Occipital lobe (tissue), 2 donors: Measurements from ENCODE around the gene GRIK3. TPM values are rescaled to one million over a fixed set of nuclear protein-coding genes. Genes with fewer than 3 reads are reported as not detected.
"Not testable (repeated sequence)": the region's sequence is repeated elsewhere in the genome, so short reads cannot be mapped to it uniquely, and the experiment has no call there.

Source experiments
- DNase-seq: peaks from one replicate; lab custom pipeline; 2025; lab: John Stamatoyannopoulos, UW
- total RNA-seq: library from RNA; depleted of rRNA; stranded (reverse); fragments of >200 nt; gene quantifications from one replicate; pipeline ENCODE4 v1.2.3, GENCODE V29; 2014

The GRIK3 gene
- total RNA-seq, 1 donor from 2014 or later: 32.0 TPM

DNA sequence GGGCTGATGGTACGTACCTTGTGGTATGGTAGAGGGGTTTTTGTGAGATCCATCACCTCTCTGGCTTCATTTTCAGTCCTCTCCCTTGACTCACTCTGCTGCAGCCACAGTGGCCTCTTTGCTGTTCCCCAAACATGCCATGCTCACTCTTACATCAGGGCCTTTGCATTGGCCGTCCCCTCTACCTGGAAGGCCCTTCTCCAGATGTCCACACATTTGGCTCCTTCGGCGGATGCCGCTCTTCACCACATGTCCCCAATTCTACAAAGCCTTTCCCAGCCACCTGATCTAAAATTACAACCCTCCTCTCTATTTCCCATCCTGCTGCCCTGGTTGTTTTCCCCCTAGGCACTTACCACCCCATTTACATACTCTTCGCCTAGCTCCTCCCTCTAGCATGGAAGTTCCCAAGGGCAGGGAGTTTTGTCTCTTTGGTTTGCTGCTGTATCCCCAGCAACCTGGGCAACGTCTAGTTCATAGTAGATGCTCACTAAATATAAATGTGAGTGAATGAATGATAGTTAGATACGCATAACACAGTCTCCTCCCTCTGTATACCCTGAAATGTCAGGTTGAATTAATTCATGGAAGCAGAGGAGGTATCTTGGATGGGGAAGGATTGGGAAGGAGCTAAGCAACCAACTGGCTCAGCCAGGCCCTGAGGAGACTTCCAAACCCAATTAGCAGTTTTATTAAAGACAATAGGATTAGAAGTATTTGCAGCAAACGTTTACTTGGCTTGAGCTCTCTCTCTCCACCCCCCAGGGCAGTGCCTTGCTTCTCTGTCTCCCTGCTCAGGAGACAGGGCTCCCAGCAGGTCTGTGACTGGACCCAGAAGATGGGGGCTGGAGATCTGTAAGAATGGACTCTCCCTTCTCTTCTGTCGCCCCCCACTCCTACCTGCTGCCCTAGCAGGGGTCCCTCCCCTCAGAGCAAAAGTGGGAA, 264.2 kb downstream of the GRIK3 start:
- DNase-seq: no peak

DNA sequence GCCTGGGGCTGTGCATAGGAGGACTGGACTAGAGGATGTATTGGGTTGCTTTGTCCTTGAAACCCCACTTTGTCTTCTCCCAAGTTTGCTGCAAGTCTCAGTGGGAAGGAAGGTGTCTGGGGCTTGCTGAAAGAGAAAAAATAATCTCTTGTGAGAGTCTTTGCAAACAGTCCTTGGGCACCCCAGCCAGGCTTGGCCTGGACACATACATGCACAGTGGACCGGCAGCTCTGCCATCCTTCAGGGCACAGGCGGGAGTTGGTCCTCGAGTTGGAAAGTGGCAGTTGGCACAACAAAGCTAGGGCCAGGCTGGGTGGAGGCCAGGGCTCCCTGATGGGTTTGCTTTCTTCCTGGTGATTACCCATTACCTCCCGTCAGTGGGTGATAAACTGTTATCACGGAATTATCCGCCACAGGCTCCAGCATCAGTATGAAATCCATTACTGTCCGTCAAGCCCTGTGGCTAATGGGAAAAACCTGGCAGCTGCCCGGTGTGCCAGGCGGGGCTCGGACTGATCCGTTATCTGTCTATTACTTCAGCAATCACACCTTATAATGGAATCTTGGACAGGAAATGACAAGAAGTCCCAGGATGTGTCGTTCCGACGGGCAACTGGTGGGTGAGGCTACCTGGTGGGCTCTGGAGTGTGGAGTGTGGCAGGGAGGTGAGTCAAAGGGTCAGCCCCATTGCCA, 265.7 kb downstream of the GRIK3 start:
- DNase-seq: no peak

DNA sequence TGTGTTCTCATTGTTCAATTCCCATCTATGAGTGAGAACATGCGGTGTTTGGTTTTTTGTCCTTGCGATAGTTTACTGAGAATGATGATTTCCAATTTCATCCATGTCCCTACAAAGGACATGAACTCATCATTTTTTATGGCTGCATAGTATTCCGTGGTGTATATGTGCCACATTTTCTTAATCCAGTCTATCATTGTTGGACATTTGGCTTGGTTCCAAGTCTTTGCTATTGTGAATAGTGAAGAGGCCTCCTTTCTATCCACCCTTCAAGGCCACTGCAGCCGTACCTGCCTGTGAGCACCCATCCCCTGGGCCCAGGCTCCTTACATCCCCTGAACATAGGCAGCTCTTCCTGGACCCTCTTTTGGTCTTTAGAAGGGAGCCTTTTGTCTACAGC, 266.9 kb downstream of the GRIK3 start:
- DNase-seq: not testable (repeated sequence)

DNA sequence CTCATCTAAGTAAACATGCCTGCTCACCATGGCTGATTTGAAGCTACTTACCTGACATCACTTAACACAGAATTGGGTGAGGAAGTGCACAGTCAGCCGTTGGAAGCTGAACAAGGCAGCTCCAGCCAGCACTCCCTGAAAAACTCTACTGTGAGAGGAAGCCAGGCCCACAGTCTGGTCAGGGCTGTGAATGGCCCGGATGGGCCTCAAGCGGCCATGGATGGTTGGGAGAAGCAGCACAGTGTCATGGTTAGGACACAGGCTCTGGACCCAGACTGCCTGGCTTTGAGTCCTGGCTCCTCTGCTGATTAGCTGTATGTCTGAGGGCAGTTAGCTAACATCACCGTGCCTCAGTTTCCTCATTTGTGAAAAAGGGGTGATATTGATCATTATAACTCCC, 267.8 kb downstream of the GRIK3 start:
- DNase-seq: no peak

DNA sequence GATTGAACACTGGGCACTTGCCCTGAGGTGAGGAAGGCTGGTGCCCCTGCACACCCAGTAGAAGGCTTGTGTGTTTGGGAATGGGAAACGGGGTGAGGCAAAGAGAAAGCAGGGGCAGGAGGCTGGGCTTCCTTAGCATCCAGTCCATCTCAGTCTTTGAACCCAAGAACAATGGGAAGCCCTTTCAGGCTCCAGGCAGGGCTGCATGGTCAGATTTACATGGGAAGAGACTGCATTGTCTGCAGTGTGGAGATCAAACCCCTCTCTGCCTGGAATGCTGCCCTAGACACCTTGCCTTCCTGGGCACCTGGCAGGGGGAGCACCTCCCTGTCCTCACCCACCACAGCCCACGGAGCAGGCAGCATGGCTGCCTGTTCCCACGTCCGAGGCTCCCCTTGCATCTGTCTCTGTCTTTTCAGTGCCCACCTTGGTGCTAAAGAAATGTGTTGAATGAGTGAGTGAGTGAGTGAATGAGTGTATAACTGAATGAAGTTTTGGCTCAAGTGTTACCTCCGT, 268.5 kb downstream of the GRIK3 start:
- no peak for DNase-seq

DNA sequence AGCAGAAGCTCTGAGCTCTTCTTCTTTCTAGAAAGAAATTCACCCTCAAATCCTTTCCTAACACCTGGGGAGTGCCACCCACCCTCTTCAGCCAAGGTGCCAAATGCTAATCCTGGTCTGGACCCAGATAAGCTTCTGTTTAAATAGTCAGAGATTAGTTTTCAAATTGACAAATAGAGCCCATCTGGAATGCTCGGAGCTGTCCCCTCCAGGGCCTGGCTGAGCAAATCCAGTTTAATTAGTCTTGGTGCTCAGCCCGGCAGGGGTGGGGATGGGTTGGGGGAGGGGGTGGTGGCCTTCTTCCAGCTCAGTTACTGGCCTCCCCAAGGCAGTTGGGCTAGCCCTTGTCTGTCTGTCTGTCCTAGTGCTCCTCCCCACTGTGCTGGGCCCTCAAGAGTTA, 269.5 kb downstream of the GRIK3 start:
- no peak for DNase-seq

DNA sequence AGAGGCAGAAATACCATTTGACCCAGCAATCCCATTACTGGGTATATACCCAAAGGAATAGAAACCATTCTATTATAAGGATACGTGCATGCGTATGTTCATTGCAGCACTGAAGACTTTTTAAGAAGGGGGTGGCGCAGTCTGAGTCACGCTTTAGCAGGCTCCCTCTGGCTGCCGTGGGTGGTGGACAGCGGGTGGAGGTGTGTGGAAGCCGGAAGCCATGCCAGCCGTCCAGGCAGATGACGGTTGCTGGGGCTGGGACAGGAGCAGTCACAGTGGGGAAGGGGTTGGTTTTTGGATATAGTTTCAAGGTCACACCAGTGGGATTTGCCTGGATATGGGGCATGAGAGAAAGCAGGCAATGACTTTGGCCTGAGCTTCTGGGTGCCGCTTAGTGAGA, 270.5 kb downstream of the GRIK3 start:
- peak; percentile 50 for DNase-seq

DNA sequence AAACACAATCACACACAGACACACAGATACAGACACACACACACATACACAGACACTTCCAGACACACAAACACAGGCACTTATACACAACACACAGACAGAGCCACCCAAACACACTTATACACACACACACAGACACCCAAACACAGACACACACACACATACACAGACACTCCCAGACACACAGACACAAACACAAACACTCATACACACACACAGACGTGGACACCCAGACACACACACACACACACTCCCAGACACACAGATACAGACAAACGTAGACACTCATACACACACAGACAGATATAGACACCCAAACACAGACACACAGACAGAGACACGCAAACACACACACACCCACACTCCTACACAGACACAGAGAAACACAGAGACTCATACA, 272.1 kb downstream of the GRIK3 start:
- DNase-seq: no peak

DNA sequence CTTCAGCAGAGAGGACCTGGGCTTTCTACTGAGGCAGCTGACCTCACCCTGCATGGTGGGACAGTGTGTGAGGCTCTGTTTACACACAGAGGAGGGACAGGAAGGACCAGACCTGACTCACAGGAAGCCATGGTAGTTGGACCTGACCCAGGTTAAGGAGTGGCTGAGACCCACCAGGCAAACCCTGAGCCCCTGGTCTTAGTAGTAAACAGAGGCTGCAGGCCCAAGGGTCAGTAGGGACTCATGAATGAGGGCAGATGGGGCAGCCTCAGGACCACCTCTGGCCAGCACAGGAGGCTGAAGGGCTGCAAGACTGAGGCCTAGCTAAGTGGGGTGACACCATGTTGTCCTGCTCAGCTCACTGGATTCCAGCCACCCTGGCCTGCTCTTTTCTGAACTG, 273.2 kb downstream of the GRIK3 start:
- DNase-seq: no peak

DNA sequence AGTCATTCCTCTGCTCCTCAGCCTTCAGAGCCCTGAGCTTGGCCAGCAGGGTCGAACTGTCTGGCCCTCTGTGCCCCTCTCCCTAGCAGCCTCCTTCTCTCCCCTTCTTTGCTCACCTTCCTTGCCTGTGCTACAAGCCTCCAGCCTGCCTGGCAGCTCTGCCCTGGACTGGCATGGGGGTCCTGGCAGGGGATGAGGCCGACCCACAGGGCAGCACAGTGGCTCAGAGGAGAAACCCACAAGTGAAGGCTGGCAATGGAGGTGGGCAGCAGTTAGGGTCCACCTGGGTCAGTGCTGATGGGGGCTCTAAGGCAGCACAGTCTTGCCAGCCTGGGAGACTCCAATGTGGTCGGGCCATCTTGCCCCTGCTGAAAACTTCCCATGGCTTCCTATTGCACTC, 274.2 kb downstream of the GRIK3 start:
- no peak for DNase-seq

DNA sequence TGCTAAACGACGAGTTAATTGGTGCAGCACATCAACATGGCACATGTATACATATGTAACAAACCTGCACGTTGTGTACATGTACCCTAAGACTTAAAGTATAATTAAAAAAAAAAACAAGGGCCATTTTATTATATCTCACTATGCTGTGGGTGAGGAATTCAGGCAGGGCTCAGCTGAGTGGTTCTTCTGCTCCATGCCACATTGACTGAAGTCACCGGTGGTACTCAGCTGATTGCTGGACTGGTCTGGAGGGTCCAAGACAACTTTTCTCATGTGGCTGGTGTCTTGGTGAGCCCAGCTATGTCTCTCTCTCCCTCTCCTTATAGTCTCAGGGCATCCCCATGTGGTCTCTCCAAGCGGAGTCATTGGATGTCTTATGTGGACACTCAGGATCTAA, 275.0 kb downstream of the GRIK3 start:
- DNase-seq: no peak

DNA sequence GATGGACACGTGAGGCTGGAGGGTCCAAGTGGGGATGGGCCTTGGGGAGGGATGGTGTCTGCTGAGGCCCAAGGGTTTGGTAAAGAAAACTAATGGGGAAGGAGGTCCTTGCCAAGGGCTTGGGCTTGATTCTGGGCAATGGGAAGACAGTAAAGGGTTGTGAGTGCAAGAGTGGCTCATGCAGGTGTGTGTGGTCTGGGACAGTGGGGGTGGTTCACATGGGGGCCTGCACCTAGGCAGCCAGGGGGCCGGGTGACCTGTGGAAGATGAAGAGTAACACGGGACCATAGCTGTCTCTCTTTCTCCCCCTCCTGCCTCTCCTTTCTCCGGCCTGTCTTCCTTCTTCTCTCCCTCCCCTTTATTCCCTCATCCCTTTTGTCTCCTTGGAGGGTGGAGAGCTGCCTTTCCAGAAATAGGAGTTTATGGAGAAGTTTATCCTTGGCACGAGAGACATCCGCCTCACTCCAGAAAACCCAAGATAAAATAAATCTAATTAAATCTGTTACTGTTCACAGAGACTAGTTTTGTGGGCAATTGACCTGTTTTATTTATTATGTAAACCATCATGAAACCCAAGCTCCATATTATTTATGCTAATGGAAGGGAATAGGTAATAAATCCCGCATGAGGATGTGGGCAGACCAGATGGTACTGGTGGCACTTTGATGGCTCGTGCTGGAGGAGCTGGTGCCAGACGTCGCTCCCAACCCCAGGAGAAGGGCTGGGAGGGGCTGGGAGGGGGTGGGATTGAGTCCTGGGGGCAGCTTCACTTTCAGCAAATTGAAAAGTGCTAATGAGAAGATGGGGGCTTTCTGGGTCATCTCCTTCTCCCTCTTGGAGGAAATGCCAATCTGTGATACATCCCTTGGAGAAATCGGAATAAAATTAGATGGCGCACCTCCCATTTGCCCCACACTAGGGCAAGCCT, 278.7 kb downstream of the GRIK3 start:
- no peak for DNase-seq

DNA sequence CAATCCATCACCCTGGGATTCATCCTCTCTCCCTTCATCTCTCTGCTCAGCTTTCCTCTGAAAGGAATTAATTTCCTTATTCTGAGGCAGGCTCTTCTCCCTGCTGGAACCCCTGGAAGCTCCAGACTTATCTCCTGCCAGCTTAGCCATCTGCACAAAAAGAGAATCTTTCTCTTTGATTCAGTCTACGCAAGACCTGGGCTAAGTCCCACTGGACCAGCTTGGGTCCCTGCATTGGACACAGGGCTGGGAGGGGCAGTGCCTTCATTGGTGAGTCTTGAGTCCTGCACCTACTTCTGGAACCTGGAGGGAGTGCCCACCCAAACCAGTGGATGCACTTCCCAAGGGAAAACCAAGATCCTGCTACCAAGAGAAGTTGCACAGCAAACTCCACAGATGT, 279.9 kb downstream of the GRIK3 start:
- no peak for DNase-seq

DNA sequence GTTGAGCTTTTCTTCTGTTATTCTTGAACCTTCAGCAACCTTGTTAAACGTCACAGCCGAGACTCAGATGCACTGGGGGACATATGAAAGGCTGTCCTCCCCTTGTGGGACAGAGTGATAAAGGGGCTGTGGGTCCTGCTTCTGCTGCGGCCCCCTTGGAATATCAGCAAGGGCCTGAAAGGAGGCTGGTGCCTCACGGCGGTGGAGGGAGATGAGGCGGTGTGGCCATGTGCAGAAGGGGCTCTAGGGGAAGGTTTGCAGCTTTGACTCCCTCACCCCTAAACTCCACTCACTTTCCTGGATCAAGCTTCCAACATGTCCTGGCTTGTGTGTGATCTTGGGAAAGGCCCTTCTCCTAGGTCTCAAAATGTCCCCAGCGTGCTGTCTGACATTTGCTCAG, 280.9 kb downstream of the GRIK3 start:
- DNase-seq: no peak

DNA sequence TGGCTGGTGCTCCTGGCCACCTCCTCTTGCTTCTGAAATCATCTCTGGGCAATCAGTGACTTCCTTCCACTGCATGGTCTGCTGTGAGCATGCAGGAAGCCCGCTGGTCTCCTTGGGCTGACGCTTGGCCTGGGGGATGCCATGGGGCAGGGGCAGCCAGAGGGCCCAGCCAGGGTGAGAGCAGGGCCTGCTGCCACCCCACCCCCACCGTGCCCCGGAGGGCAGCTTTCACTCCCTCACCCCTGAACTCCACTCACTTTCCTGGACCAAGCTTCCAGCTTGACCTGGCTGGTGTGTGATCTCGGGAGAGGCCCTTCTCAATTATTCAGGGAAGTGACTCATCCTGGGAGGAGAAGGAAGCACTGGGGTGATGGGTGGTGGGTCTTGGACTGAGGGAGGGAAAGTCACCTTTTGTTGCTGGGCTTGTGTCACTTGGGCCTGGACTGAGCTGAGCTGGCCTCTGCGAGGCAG, 281.4 kb downstream of the GRIK3 start:
- DNase-seq: no peak

DNA sequence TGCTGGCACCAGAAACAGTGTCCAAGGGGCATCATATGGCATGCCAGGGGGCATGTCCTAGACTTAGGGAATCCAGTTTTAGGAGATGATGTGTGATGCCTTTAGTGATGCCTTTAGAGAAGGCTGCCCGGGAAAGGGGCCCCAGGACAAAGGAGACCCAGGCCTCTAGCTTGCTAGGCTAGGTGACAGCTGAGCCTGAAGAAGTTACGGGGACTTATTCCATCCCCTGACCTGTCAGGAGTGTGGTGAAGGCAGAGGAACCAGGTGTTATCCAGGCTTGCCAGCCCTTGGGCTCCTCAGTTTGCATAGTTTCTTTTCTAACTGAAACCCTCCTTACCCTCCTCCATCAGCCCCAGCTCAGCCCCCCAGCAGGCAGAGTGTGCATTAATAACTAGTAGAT, 281.9 kb downstream of the GRIK3 start:
- DNase-seq: no peak

DNA sequence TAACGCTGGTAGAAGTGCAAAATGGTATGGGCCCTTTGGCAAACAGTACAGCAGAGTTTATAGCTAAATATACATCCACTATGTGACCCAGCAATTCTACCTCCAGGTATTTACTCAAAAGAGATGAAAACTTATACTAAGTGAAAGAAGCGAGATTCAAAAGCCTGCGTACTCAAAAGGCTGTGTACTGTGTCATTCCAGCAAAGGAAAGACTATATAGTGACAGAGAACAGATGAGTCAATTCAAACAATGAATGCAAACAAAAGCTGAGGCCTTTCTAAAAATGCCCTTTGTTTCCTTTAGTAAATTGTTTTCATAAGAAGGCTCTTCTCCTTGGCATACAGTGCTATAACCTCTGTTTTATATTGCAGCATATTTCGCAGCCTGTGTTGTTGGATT, 282.8 kb downstream of the GRIK3 start:
- DNase-seq: no peak

DNA sequence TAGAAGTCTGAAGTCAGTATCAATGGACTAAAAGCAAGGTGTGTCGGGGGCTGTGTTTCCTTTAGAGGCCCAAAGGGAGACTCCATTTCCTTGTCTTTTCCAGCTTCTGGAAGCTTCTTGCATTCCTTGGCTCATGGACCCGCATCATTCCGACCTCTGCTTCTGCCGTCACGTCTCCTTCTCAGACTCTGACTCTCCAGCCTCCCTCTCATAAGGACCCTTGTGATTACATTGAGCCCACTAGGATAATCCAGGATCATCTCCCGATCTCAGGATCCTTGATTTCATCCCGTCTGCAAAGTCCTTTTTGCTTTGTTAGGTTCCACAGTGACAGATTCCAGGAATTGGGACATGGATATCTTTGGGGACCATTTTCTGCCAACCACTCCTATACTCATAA, 285.8 kb downstream of the GRIK3 start:
- no peak for DNase-seq
